ENCODE data around the gene THNSL1.

THNSL1 gene

GRCh38 chr10:24983946-24984345 lies 32.5 kb upstream of the THNSL1 start:
- Mint-ChIP-seq H3K9me3 (no peaks in the 10 kb centered on the region), H3K4me3 (no peak overlapping the region), H3K27me3 (ENCODE audit: low read depth, poor library complexity) (peaks cover 7% of the 10 kb centered on the region), H3K4me1 (peaks cover 6% of the 10 kb centered on the region), H3K36me3 (ENCODE audit: low read depth) (no peaks in the 10 kb centered on the region), H3K27ac (no peak overlapping the region)
- TF ChIP-seq CTCF (IDR thresholded peaks at IDR 0.05) = no peak
- no peak for DNase-seq

- TF ChIP-seq CTCF (IDR thresholded peaks at IDR 0.05) = no peak
- Mint-ChIP-seq H3K36me3 (ENCODE audit: low read depth) (no peaks in the 10 kb centered on the region), H3K4me3 (no peak overlapping the region), H3K27me3 (ENCODE audit: low read depth, poor library complexity) (peaks cover 7% of the 10 kb centered on the region), H3K27ac (no peak overlapping the region), H3K9me3 (no peaks in the 10 kb centered on the region), H3K4me1 (peaks cover 10% of the 10 kb centered on the region)
- DNase-seq = no peak
Observed at GRCh38 chr10:24984906-24985305, 31.5 kb upstream of the THNSL1 start.

GRCh38 chr10:24988831-24989640 lies 27.4 kb upstream of the THNSL1 start:
- no peak overlapping the region for H3K4me3 Mint-ChIP-seq
- H3K27ac Mint-ChIP-seq = no peak overlapping the region
- H3K36me3 Mint-ChIP-seq (ENCODE audit: low read depth) = no peaks in the 10 kb centered on the region
- no peak for TF ChIP-seq CTCF (IDR thresholded peaks at IDR 0.05)
- H3K9me3 Mint-ChIP-seq = peaks cover 3% of the 10 kb centered on the region
- DNase-seq = peak; percentile 14
- H3K27me3 Mint-ChIP-seq (ENCODE audit: low read depth, poor library complexity) = peaks cover 18% of the 10 kb centered on the region
- peaks cover 10% of the 10 kb centered on the region for H3K4me1 Mint-ChIP-seq

- Mint-ChIP-seq H3K27me3 (ENCODE audit: low read depth, poor library complexity) (peaks cover 23% of the 10 kb centered on the region), H3K4me1 (peaks cover 10% of the 10 kb centered on the region), H3K27ac (no peak overlapping the region), H3K36me3 (ENCODE audit: low read depth) (no peaks in the 10 kb centered on the region), H3K4me3 (no peak overlapping the region), H3K9me3 (peaks cover 3% of the 10 kb centered on the region)
- TF ChIP-seq CTCF (IDR thresholded peaks at IDR 0.05) = no peak
- DNase-seq = no peak
Observed at GRCh38 chr10:24989867-24990266, 26.5 kb upstream of the THNSL1 start.

GRCh38 chr10:24991298-24991697 lies 25.1 kb upstream of the THNSL1 start:
- Mint-ChIP-seq H3K4me1 (peaks cover 10% of the 10 kb centered on the region), H3K4me3 (no peak overlapping the region), H3K36me3 (ENCODE audit: low read depth) (no peaks in the 10 kb centered on the region), H3K9me3 (peaks cover 3% of the 10 kb centered on the region), H3K27ac (no peak overlapping the region), H3K27me3 (ENCODE audit: low read depth, poor library complexity) (peaks cover 24% of the 10 kb centered on the region)
- TF ChIP-seq CTCF (IDR thresholded peaks at IDR 0.05) = no peak
- DNase-seq = no peak
